LHCN-M2 (cell line): ENCODE measurements around the gene SIK3. TPM values are rescaled to one million over a fixed set of nuclear protein-coding genes. Genes with fewer than 3 reads are reported as not detected.
"Not testable (repeated sequence)": the region's sequence is repeated elsewhere in the genome, so short reads cannot be mapped to it uniquely, and the experiment has no call there.

Experiments
- DNase-seq: peaks from one replicate; pipeline ENCODE4 v3.0.0-alpha.2; 2012; ENCODE audit warnings: low read depth
- total RNA-seq: library from RNA; depleted of rRNA; stranded (reverse); fragments of >200 nt; gene quantifications from 2 replicates; pipeline ENCODE4 v1.2.3, GENCODE V29; 2014

Gene SIK3
- total RNA-seq, 1 experiment from 2014 or later, result 12.2 TPM

- no peak for DNase-seq
Observed at GRCh38 chr11:116827461-116827860, 270.8 kb downstream of the SIK3 start.

GRCh38 chr11:116826751-116827431 lies 271.3 kb downstream of the SIK3 start:
- no peak for DNase-seq

GRCh38 chr11:116825854-116826750 lies 272.1 kb downstream of the SIK3 start:
- no peak for DNase-seq

GRCh38 chr11:116825434-116825833 lies 272.8 kb downstream of the SIK3 start:
- DNase-seq, result no peak

GRCh38 chr11:116823031-116823843 lies 275.0 kb downstream of the SIK3 start, which contains the start of gene APOA4:
TSS of gene APOA4 (minus strand) at chr11:116823304. CDS start at chr11:116823191, 113 bp downstream.
- no peak for DNase-seq

- DNase-seq, result no peak
Observed at GRCh38 chr11:116822575-116822974, 275.7 kb downstream of the SIK3 start.

- no peak for DNase-seq
Observed at GRCh38 chr11:116821050-116821918, 276.9 kb downstream of the SIK3 start.

- DNase-seq, result no peak
Observed at GRCh38 chr11:116819049-116819448, 279.2 kb downstream of the SIK3 start.

GRCh38 chr11:116814502-116814901 lies 283.7 kb downstream of the SIK3 start:
- no peak for DNase-seq

GRCh38 chr11:116813781-116814471 lies 284.3 kb downstream of the SIK3 start:
- no peak for DNase-seq

GRCh38 chr11:116813170-116813569 lies 285.1 kb downstream of the SIK3 start:
- no peak for DNase-seq

GRCh38 chr11:116812109-116812508 lies 286.1 kb downstream of the SIK3 start:
- DNase-seq, result no peak

- no peak for DNase-seq
Observed at GRCh38 chr11:116811194-116811593, 287.0 kb downstream of the SIK3 start.

- DNase-seq, result peak; percentile 75
Observed at GRCh38 chr11:116808262-116809175, 289.7 kb downstream of the SIK3 start.

GRCh38 chr11:116807601-116808261 lies 290.5 kb downstream of the SIK3 start:
- DNase-seq, result no peak

GRCh38 chr11:116804001-116804400 lies 294.2 kb downstream of the SIK3 start:
- DNase-seq, result no peak

- DNase-seq, result not testable (repeated sequence)
Observed at GRCh38 chr11:116801662-116802061, 296.6 kb downstream of the SIK3 start.

- DNase-seq, result no peak
Observed at GRCh38 chr11:116800610-116801009, 297.6 kb downstream of the SIK3 start.

- DNase-seq, result no peak
Observed at GRCh38 chr11:116798368-116798767, 299.9 kb downstream of the SIK3 start.
